HG02763 (cell line): ENCODE data around the gene ICA1.

Experiments
- ATAC-seq: cut with Tn5 transposase; IDR thresholded peaks from one replicate; pipeline ENCODE4 v1.9.1; 2021; ENCODE audit warnings: mild to moderate bottlenecking, moderate library complexity; ENCODE audit not compliant: unreplicated experiment

Gene ICA1

DNA sequence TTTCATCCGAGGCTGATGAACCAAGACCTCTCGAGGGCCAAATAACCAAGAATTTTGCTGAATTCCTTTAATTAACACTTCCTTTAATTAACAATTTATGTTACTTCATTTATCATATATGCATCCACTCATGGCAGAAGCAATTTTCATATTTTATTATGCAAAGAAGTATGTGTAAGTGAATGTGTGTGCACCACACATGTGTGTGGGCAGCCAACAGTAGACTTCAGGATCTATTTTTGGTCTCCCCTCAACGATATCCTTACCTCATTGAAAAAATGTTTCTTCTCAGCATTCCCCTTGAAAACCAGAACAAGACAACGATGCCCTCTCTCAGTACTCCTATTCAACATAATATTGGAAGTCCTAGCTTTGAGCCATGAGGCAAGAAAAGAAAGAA lies 96.8 kb downstream of the ICA1 start:
- no peak for ATAC-seq

DNA sequence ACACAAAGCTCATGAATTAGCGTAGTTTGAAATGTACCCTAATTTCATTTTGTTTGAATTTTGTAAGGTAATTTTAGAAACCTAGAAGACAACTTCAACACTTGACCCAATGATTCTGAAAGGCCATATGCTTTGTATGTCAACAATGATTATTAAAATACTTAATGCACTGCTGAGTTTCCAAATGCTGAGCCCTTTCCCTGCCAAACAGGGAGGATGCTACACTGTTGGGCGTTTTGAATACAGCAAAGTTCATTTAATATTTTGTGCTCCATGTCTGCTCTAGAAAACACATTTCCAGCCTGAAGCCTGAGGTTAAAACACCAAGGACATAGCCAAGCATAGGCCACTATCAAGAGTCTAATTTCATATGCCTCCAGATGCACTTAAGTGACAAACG lies 99.8 kb downstream of the ICA1 start:
- no peak for ATAC-seq

DNA sequence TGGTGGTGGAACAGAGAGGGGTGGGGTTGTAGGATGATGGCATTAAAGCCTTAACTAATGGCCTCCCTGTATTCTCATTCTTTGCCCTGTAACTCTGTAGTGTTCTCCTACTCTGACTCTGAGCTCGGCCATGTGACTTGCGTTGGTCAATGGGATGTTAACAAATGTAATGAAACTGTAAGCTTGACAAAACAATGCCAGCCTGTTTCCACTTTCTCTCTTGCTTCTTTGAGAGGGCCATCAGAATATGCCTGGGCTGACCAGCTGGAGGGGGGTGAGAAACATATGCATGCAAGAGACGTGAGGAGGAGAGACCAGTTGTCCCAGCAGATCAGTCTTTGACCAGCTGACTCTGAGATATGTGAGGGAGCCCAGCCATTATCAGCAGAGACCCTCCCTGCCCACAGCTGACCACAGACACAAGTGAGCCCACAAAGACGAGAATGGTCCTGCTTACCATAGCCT lies 100.6 kb downstream of the ICA1 start:
- ATAC-seq = no peak

DNA sequence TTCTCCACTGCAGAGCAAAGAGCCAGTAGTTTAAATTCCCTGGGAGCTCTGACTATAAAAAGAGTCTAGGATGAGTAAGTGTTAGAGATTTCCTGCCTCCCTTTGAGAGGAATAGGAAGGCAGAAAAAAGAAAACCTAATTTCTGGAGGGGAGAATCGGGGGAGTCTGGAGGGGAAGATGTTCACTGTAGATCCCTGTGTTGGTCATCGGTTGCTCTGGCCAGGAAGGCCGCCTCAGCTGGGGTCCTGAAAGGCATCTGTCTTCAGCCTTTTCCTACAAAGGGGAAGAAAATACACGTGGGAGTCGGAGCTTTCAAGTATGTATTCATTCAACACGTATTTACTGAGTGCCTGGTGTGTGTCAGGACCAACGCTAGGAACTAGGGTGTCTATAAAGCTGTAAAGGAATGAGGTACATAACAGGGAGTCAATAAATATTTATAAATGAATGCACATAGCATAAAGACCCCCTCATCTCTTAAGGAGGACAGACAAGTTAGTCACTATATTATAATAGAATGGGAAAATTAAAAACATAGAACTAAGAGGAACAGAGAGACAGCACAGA lies 101.1 kb downstream of the ICA1 start:
- no peak for ATAC-seq

DNA sequence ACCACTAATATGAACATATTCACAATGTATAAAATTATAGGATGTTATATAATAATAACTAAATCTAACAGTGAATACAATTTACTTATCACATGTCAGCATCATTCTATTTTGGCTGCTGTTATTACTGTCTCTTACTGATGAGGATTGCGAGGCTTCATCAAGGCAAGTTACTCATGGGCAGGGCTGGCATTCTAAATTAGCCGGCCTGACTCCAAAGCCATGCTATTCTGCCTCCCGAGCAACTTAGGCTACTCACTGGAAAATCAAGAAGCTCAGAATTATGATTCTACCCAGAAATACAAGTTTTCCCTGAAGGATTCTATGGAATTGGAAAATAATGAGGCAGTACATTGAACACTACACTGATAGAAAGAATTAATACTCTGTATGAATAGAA lies 101.7 kb downstream of the ICA1 start:
- ATAC-seq = no peak

DNA sequence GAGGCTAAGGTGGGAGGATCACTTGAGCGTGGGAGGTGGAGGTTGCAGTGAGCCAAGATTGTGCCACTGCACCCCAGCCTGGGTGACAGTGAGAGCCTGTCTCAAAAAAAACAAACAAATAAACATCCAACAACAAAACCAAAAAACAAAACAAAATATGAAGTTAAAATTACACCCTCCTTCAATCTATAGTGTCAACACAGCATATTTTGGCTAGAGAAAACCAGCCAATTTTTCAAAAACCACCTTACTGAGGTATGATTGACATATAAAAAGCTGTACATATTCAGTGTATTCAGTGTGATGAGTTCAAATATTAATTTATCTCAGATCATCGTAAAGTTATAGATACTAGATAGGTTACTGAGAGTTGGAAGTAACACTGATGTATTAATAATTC lies 102.4 kb downstream of the ICA1 start:
- no peak for ATAC-seq

DNA sequence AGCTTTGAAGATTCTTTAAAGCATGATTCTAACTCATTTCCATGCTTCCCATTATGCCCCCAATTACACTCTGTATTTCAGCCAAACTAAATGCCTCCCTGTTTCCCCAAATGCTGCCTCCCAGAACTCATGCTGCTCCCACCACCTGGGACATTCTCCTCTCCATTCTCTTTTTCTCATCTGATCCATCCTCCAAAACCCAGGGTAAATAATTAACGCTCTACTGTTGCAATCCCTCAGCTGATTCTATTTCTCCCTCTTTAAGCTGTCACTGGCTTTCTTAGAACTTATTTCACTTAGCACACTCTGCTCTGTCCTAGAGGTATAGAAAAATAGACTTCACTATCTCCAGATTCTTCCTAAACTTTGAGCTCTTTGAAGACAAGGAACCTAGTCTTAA lies 104.7 kb downstream of the ICA1 start:
- no peak for ATAC-seq

DNA sequence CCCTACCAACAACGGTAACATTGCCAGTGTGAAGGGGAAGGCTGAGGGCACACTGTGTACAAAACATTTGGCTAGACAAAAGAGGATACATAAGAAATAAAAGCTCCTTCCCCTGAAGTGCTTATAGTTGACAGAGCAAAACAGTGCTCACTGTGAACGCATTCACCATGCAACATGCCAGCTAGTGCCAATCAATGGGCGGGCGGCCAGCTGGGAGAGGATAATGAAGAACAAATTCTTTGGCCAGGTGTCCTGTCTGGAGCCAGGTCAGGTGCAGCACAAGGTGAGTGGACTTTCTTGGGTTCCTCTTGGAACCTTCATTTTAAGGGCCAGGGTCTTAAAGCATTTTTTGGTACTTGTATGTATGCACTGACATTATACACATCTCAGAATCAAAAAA lies 106.1 kb downstream of the ICA1 start:
- ATAC-seq = no peak

DNA sequence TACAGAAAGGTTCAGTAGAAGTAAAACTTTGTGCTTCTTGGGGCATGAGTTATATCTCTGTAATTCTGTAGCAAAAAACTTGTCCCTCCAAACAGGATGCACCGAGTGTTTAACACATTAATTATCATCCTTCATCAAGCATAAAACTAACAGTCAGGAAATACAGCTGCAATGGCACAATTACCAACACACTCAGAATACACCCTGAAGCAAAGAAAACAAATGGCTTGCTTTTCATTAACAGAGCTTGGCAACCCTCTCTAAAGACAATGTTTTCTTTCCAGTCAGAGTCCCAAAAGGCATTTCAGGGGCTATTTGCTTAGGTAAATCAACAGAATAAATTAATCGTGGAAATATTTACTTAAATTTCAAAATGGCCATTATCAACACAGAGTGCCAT lies 107.7 kb downstream of the ICA1 start:
- no peak for ATAC-seq

DNA sequence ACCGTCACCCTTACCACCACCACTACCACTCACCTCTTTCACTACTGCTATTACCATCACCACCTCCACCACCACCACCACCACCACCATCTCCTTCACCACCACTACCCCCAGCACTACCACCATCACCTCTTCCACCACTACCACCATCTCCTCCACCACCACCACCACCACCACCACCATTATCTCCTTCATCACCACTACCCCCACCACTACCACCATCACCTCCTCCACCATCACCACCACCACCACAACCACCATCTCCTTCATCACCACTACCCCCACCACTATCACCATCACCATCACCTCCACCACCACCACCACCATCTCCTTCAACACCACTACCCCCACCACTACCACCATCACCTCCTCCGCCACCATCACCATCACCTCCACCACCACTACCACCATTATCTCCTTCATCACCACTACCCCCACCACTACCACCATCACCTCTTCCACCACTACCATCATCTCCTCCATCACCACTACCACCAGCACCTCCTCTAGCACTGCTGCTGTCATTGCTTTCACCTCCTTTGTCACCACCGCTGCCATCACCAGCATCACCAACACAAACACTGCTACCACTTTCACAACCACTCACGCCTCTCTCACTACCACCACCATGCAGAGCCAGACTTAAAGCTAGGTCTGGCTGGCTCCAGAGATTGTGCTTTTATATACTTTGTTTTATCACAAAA lies 109.3 kb downstream of the ICA1 start:
- no peak for ATAC-seq

DNA sequence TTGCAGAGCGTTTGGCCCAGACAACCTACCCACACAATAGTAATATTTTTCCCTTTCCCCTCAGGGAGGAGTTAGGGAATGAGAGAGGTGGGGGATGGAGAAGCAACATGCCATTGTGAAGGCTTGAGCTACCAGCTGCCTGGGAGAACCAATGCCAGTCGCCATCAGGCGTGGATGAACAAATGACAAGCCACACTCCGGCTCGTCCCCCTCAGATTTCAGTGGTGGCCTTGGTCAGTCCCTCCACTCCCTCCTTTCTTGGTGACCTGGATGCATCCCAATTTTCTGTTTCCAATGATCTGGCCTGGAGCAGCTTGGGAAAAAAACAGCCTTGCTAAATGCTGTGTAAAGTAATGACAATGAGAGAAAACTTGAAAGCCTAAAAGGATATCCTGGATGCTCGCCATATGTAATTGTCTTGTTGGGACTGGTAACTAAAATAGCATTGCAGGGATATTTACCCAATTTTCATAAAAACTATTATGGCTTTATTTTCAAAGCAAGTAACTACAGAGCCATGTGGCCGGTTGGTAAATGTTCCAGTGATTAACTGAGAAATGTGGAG lies 110.7 kb downstream of the ICA1 start:
- ATAC-seq = no peak

DNA sequence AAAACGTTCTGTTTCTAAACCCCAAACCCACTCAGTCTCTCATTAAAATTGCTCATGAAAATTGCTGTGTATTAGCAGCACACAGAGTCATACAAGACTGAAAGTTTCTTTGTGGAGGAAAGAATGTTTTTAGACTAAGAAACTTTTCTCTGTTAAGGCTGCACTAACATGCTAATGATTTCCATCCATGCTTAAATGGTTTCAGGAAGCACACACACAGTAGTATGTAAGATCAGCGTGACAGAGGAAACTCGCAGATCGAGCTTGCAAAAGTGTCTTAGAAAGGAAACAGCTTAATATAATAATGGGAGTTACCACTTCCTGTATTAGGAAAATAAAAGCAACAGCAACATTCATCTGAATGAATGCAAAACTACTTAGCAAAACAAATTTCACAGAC lies 112.7 kb downstream of the ICA1 start:
- no peak for ATAC-seq

DNA sequence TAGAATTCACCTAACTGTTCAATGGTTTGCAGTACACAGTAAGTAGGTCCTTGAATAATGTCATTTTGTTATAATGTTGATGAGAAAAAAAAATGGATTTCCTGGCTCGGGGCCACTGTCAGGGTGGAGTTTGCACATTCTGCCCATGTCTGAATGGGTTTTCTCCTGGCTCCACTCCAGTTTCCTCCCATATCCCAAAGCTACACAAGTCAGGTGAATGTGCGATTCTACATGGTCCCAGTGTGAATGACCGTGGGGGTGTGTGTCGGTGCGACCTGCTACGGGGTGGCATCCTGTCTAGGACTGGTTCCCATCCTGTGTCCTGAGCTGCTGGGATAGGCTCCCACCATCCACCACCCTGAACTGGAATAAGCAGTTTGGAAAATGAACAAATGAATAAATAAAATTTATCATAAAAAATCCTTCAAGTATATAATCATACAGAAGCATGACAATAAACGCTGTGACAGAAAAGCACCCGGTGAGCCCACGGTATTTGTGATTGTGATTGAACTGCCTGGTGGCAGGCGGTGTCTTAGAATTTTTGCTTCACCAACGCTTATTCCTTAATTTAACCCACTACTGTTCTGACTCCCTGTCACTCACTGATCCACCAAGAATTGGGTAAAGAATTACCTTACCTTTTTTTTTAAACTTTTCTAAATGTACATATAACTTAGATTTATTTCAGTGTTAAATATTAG lies 114.1 kb downstream of the ICA1 start:
- ATAC-seq = no peak

DNA sequence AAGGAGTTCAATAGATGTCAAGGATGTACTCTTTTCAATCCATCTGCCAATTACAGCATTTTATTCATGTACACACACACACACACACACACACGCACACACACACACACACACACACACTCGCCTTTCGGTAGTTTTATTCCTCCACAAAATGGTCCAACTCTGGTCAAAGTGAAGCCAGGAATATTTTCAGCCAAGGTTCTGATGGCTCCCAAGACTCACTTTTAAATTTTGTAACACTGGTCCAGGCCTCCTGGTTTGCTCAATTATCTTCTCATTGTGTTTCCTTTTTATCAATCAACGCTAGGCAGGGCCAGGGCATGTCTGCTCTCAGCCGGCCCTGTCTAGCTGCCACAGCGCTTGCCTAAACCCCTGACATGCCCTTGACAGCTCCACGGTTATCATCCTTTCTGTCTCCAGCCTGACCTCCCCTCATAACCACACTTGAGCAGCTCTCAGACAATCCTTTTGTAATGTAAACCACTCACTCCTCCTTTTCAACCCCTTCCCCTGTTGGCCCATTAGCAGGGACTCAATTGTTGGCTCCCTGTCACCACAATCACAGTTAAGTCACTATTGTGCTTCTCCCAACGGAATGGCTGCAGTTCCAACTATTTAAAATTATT lies 115.1 kb downstream of the ICA1 start:
- ATAC-seq = no peak

DNA sequence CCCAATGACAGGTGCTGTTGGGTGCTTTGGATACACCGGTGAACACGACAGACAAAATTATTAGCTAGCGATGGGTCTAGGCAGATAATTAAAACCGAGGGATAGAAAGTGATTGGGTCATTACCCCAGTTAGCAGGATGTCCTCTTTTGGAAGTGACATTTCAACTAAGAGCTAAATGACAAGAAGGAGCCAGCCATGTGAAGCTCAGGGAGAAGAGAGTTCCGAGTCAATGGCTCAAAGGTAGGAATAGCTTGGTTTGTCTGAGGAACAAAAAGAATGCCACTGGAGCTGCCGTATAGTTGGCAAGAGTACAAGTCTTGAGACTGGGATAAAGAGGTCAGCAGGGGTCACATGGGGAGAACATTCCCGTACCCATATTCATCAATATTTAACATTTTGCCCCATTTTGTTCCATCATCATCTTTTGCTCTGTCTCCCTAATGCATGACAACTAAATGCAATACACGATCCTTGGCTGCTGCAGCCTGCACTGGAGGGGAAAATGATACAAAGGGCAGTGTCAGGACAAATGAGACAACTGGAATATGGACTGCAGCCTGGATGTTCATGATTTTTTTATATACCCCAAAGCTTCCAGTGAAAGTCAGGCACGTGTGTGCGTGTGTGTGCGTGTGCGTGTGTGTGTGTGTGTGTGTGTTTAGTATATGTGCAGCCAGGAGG lies 115.7 kb downstream of the ICA1 start:
- no peak for ATAC-seq

DNA sequence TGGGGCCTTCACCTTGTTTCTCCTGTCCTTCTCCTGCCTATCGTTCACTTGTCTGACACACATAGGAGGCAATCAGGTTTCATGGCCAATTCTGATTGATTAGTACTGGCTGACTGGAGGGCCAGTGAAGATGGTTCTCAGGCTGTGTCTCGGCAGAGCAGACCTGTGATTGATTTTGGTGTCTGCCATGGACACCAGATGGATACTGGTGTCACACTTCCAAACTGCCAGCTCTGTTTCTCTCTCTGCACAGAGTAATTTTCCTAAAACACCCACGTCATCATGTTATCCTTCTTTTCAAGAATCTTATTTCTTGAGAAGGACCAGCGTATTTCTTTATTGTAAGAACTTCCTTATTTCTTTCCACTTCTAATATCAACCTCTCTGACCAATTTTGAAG lies 117.1 kb downstream of the ICA1 start:
- ATAC-seq = no peak

DNA sequence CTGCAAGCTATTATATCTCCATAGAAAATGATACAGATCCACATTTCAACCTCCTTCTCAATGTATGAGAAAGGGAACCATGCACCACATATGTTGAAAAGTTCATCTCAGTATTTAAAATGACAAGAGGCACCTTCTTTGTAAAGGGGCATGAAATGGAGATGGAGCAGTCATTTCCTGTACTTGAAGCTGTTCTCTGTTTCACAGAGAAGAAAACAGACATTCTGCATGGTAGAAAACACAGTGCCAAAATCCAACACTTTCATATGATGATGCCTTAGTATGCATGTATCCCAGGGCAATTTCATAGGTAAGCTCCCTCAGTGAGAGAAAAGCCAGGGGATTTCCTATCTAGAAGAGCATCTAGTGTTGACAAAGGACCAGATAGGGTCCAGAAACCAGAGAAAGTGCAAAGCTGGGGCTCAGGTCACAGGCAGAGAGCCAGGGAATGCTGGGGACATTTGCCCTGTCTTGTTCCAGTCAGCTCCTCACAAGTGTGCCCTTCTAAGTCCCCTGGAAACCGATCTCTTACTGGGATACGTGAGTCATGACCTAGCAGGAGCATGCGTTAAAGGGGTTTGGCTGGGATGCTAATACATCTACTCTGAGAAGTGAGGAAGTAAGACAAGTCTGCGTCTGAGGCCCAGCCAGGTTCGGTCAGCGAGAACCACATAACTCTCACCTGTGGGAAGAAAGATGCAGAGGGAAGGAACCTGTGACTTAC lies 118.7 kb downstream of the ICA1 start:
- ATAC-seq = no peak

DNA sequence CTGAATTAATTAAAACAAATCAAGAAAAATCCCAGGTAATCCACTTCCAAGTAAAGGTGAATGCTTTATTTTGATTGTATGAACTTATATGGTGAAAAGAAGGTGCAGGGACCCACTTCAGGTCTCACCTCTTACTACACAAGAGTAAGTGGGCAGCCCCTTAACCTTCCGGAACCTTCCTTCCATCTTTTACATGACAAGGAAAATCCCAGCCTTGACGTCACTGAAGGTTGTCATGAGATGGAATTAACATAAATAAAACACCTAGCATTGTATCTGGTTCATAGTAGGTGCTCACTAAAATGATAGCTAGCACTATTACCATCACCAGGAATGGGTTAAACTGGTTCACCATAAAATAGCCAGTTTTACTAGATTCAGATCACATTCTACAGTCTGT lies 119.5 kb downstream of the ICA1 start:
- ATAC-seq = no peak

DNA sequence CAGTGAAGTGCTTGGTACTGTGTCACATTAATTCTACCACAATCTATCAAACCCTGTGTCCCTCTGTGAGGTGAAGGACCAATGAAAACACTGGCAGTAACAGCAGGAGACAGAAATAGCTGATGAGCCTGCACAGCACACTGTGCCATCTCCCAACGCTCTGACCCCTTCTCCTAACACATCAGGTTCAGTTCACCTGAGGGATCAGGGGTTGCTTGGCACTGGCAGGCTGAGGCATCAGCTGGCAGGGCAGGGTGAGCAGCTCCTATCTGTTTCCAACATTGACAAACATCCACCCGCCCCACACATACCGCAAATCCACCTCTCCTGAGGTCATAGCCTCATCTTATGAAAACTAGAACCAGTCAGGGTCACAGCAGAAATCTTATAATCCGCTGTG lies 120.9 kb downstream of the ICA1 start:
- ATAC-seq = no peak

DNA sequence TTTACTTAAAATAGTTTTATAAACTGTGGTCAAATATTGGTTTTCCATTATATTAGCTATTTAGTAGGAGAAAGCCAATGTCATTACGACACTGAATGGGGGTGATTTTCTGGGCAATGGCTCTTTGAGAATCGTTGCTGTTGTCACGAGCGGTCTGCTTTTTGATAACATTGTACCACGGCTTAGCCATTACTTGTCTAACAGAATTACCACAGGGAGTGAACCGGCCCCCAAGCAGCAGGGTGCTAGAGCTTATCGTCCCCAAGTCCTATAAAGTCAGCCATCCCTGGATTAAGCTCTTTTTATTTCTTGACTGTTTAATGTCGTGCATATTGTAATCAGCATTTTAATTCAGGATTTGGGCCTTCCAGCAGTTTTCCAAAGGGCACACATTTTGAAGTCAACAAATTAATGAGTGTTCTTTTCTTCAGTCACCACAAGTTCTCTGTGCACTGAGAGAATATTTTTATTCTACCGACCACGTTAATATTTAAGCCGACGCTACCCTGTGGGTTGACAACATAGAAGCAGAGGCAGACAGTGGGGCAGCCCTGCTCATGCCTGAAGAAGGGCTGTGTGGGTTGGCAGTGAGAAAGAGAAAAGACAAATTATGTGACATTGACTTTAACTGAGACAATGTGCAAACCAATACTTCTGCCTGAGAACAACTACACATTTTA lies 125.8 kb downstream of the ICA1 start:
- no peak for ATAC-seq
